Effector CD4-positive, alpha-beta T cell (primary cell): Measurements from ENCODE around the gene TBC1D22B.
"Not testable (repeated sequence)": the region's sequence is repeated elsewhere in the genome, so short reads cannot be mapped to it uniquely, and the experiment has no call there.

ENCODE experiments used
- DNase-seq: peaks from one replicate; pipeline ENCODE4 v3.0.0-alpha.2; 2020

The TBC1D22B gene

DNA sequence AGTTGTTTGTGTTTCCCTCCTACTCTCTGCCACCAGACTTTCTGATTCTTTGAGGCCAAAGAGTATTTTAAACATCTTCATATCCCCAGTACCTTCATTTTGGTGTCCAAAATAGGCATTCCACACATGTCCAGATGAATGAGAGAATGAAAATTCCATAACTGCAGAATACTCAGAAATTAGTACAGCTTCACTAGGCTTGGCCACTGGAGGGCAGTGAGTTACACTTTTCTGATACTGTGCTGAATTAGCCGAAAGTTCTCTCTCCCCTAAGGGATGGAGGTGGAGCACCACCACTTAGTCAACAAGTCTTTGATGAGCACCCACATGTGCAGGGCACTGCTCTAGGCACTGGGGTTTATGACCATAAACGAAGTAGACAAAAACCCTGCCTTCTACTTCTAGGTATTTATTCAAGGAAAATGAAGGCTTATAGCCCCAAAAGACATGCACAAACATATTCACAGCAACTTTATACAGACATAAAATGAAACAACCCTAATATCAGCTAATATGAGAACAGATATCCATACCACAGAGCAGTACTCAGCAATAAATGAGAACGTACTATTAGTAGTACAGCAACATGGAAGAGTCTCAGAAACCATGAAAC is 46.4 kb downstream of the TBC1D22B start:
- no peak for DNase-seq

DNA sequence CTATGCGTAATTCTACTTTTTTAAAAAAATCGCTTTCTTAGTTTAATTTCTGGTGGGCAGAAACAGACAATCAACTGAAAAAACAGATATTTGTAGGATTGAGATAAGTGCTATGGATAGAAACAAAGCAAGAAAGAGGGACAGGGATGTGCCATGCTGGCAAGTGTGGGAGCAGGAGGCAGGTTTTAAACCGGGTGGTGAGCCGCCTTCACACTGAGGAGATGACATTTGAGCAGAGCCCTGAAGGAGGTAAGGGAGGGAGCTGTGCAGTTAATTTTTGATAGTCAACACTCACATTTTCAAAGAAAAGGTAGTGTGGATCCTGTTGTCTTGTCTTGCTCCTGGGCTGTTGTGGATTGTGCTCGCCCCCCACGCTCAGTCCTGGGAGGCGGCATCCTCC is 47.2 kb downstream of the TBC1D22B start:
- DNase-seq, result no peak

DNA sequence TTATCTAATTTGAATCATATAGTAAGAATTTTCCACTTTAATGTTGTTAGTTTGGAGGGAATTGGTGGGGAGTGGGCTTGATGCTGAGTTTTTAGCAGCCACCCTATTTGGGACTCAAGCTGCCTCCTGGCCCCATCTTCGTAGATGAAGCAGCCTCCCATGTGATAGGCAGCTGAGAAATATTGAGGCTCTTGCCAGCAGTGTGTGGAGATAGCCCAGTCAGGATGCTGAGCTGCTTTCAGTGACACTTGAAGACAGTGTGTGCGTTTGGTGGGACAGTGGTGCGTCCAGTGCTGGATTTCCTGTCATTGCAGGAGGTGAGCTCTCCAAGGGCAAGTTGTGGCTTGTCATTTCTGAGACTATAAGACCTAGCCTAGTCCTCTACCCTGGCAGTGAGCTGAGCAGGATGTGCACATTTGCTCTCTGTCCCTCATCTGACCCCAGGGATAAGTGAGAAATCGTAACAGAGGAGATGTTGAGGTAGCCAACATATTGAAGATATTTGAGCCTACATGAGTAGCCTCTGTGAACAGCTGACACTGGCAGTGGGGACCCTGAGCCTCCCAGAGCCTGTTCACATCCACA is 48.4 kb downstream of the TBC1D22B start:
- no peak for DNase-seq

DNA sequence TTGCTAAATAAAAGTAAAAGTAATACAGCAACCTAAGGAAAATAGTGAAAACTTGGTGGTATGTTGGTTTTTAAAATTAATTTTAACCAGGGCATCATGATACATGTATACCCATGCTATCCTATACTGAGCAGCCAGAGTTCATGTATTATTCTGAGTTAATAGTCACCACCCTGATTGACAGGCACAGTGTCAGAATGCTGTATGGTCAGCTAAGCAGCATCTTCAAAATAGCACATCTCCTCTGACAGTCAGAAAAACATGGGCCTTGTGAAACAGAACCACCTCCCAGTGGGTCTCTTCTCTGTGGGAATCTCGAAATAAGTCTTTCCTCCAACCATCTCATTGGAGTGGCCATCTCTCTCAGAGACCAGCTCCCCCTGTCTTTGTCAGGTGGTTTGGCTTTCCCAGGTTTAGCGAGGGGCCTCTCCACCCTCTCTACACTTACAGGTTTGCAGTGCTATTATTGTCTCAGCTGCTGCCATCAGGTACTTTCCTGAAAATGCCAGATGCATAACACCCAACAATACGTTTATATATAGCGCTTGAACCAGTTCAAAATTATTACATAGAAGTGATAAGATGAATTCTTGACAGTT is 49.2 kb downstream of the TBC1D22B start:
- no peak for DNase-seq

DNA sequence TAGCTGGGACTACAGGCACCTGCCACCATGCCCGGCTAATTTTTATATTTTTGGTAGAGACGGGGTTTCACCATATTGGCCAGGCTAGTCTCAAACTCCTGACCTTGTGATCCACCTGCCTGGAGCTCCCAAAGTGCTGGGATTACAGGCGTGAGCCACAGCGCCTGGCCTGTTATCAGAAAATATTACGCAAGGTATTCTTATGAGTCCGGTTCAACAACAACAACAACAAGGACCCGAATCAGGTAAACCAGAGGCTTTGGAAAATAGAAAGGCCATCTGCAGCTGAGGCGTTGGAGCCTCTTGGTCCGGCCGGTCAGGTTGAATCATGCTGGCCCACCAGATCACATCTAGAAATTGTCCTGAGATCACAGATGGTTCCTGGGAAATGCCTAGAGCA is 49.9 kb downstream of the TBC1D22B start:
- DNase-seq, result not testable (repeated sequence)

DNA sequence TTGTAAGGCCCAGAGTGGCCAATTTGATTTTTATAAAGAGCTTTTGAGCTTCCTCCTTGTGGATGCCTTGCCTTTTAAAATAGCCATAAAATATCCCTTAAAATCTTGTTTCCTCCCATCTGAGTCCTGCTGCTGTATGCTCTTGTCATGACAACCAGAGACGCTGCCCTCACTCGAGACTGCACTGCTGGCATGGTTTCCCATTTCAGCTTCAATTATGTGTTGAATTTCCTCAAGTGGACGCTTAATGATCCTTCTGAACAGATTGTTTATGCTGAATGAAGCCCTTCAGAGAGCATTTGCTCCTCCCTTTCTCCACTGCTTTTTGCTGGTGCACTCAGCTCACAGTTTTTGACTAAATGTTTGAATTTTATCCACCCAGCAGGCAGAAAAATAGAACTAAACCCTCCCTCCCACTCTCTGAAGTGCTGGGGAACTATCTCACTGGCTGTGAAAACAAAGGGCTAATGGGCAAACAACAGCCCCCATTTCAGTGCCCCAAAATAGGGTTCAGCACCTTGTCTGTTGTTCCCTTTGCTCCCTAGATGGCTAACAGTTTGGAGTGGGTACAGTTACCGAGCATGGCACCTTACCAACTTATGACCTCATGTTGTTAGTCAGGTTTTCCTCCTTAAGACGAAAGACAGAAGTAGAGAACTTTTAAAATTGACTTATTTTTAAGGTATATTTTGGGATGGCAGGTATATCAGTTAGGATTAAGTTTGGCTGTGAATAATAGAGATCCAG is 50.7 kb downstream of the TBC1D22B start:
- DNase-seq, result no peak

DNA sequence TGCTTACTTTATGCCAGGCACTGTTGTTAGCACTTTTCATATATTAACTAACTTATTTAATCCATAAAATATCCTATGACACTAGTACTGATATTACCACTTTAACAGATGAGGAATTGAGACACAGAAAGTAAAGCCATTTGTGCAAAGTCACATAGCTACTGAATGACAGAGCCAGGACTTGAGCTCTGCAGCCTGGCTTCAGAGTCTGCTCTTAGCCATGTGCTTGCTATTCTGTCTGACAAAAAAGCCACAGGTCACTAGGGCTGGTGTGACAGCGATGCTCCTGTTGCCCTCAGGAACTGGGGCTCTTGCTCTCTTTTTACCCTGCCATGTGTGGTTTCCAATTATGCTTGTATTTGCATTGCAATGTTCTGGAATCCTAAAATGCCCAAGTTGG is 51.5 kb downstream of the TBC1D22B start:
- DNase-seq, result no peak

DNA sequence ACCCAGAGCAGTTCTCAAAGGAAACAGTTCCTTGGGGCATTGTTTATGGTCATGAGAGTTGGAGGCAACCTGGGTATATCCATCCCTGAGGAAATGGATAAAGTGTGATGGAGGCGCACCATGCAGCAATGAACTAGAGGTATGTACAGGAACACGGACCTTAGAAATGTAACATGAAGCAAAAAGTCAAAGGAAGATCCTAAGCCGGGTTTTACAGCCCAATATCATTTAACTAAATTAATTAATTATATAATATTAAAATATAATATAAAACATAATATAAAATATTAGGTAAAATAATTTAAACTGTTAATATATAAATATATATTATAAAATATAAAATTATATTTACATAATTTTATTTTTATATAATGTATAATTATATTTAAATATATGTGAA is 52.1 kb downstream of the TBC1D22B start:
- DNase-seq, result no peak

DNA sequence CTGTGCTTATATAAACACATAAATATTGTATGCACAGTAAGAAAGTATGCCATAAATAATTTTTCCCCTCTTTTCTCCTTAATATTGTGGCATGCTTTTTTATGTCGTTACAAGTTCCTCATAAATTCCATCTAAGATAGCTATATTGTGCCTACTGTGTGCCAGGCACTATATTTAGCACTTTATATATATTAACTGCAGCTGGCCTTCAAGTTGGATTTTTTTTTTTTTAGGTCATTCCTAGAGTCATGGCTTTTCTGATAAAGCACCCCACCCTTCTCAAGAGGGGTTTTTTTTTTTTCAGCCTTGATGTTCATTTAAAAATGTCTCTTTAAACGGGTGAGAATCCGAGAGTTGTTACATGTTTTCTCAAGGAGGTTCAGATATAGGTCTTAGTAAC is 53.4 kb downstream of the TBC1D22B start:
- DNase-seq, result no peak

DNA sequence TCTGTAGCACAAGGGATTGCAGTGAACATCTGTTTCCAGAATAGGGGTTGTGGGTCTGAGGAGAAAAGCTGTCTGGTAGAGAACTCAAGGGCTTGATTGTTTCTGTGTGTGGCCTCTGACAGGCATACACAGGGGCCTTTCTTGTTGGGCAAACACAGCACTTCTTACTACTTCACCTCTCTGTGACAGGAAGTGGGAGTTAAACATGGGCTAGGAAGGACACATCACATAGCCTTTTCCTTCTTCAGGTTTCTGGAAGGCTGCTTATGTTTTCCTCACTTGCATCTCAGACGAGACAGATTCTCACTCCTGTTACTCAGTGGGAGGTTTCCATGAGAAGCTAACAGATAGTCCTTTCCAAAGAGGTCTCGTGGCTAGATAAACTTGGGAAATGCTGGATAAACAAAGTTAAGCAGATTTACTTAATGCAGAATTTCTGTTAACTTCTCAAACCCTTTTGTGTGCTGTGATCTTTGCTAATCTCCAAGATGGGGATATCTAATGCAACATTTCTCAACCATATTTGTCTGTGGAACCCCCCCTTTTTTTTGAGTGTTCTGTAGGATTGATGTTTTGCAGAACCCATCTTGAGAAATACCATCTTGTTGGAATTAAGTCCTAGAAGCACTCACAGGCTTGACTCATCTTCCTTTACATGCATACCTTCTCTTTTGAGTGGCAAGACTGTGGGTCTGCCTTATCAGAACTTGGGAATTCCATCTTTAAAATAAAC is 54.3 kb downstream of the TBC1D22B start:
- no peak for DNase-seq

DNA sequence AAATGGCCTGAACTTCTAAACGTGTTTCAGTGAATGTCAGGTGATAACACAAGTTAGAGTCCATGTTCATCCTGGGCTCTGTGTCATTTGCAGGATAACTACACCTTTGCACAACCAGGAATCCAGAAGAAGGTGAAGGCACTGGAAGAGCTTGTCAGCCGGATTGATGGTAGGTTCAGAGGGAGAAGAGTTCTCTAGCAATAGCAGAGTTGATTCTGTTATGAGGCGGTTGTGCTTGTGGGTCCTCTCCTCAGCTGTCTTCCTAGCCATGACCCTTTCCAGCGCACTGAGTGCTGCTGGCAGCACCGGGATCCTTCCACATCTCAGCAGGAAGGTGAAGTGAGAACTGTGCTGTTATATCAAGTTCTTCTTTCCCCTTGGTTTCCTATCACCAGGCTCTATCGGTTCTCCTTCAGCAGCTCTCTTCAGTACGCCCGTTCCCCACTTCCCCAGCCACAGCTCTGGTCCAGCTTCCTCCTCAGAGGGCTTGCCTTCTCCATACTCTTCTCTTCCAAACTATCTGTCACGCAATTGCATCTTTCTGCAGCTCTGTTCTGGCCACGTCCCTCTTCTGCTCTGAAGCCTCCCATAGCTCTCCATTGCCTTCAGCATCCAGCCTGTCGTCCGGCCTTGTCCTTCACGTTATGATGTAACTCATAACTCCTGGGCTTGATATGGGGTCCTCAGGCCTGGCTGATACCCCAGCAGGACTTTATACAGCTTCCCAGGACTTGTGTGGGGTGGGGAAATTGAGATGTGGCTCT is 56.3 kb downstream of the TBC1D22B start:
- no peak for DNase-seq

DNA sequence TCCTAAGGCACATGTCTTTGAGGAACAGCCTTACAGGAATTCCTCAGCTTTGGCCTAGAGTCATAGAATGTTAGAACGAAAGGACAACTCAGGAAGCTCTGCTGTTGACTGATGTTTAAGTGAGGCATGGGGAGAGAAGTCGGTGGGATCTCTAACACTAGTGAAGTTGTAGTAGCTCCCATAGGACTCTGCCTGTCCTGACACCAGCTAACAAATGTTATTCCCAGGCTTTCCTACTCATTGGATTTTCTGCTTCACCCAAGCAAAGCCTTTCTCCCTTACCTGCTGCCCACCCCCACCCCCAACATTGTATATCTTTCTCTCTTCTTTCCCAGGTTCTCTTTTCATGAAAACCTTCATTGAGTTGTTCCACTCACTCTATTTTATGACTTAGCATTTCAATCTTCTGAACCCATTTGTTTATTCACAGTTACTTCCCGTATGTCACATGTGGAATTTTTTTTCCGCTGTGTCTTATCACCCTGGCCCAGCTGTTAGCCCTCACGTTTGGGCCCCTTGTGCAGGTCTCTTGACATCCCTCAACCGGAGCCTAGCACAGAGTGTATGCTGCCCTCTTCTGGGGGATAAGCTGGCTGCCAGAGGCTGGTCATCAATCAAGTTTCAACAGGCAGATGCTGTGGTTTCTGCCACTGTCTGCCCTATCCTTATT is 57.0 kb downstream of the TBC1D22B start:
- DNase-seq, result no peak

DNA sequence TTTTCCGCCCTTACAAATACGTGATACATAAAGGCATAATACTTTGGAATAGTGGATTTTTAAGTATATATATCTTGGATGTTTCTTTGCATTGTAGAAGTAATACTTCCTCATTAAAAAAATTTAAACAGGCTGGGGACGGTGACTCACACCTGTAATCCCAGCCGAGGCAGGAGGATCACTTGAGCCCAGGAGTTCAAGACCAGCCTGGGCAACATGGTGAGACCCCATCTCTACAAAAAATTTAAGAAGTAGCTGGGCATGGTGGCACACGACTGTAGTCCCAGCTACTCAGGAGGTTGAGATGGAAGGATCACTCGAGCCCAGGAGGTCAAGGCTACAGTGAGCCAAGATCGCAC is 57.6 kb downstream of the TBC1D22B start:
- no peak for DNase-seq

DNA sequence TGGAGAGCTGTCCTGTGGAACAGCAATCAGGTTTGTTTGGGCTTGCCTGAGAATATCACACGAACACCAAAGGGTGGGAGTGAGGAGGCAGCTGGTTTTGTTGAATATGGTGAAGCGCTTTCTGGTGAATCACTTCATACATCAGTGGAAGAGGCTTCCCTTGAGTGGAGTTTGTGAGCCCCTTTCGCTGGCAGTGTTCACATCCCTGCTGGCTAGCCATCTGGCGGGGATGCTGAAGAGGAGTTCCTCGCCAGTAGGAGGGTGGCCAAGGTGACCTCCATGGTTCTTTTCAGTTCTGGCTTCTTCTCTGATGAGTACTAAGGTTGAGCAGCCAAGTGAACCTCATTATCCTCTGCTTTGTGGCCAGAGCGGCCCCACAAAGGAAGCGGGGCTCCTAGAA is 58.5 kb downstream of the TBC1D22B start:
- no peak for DNase-seq

DNA sequence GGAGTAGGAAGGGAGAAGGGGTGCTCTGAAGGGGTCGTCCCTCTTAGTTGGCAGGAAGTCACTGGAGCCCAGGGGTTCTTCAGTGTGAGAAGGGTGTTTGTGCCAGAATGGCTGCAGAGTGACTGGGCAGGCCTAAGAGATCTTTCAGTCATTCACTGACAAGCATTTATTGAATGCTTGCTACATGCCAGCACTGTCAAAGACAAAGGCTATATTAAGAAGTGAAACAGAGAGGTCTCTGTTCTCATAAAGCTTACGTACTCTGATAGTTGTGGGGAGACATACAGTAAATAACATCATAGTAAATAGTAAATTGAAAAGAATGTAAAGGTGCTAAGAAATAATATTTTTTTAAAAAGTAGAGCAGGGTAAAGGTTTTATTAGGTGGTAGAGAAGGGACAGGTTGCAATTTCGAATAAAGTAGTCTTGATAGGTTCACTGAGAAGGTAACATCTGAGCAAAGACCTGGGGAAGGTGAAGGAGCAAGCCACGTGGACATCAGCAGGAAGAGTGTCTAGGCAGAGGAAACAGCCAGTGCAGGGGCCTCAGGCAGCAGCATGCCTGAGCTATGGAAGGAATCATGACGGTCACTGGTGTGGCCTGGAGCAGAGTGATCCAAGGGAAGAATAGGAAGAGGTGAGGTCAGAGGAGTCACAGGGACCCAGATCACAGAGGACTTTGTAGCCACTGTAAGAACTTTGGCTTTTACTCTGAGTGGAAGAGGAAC is 59.9 kb downstream of the TBC1D22B start:
- DNase-seq, result no peak

DNA sequence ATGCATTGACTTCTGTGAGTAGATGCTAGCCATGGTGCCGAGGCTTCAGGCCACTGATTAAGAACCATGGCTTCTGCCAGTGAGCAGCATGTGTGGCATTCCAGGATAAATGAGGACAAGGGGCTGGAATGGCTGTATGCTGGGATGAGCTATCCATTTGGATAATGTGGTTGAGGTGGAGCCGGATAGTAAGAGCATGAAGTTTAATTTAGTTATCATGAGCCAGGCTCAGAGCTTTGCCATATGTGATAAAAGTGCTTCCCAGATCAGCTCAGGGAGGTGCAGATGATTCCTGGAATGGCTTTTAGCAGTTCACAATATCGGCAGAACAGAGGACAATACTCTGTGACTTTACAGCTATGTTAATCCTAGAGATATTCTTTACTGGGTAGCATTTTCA is 61.6 kb downstream of the TBC1D22B start:
- DNase-seq, result no peak

DNA sequence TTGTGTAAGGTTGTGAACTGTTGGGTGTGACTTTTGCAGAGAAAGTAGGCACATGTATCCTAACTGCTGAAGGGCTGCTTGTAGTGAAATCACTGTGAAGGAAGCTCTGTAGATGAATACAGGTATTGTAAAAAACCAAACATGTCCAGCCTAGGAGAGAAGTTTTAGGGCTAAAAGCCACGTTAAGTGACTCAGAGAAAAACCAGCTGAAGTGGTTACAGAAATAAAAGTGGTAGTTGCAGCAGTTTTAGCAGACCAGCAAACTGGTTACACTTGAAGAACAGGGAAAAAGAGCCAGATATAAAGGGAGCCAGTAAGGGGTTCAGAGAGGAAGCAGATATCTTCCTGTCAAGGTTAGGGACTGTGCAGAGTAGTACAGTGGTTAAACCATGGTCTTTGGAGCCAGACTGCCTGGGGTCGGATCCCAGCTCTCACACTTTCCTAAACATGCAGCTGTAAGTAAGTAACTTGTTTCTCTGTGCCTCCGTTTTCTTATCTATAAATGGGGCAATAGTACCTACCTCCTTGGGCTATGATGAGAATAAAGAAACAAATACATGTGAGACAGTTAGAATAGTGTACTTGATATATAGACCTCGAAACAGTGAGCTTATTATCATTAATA is 62.4 kb downstream of the TBC1D22B start:
- DNase-seq, result no peak

DNA sequence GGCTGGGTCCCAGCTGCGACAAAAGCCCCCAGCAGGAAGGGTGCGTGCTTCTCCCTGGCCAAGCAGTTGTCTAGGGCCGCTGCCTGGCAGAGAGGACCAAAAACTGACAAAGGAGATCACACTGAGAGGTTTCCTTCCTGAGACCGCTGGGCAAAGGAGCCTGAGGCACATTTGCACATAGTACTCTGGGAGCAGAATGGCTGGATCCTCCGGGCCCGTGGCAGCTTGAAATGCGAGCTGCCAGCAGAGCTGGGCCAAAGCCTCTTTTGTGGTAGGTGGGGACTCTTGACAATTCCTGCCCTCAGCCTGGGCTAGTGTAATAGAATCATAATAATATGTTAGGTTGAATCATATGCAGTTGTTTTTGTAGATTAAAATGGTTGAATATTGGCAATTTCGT is 63.1 kb downstream of the TBC1D22B start:
- no peak for DNase-seq

DNA sequence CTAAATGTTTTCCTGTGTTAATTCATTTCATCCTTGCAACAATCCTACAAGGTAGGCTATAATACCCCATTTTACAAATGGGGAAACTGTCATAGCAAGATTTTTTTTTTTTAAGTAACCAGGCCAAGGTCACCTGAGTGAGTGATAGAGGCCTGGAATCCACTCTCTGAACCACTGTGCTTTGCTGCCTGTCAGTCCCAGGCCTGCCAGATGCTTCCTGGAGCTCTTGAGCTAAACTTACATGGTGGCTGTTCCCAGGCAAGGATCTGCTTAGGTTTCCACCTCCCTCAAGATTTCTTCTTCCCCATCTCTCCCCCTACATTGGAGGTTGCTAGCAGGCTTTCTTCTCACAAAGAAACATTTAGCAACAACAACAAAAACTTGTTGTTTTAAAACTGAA is 63.5 kb downstream of the TBC1D22B start:
- no peak for DNase-seq

DNA sequence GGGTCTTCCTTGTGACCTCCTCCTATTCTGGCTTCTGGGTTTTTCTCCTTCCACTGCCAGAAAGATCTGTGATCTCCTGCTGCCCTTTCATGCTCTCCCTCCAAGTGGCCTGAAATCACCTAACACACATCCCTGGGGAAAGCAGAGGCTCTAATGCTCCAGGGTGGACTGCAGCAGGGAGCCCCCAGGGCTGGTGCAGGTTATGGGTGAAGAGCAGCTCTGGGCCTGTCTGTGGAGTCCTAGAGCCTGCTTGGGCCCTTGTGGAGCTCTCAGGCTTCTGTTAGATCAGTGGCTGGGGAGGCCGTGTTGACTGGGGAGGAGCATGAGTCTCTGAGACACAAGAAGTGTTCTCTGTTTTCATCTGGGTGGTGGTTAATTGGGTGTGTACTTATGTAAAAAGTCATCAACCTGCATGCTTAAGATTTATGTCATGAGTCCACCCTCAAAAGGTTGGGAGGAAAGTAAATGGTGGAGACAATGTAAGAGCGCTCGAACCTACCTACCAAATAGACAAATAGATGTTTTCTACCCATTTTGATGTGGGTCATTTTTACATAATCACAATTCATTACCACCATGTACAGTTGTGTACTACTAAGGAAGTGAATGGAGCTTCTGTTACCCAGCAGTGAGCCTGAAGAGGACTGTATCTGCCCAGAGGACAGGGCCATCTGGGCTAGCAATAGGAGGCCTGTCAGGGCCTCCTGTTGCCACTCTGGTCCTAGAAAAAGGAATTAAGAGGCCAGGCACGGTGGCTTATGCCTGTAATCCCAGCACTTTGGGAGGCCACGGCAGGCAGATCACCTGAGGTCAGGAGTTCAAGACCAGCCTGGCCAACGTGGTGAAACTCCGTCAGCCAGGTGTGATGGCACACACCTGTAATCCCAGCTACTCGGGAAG is 64.2 kb downstream of the TBC1D22B start:
- DNase-seq, result no peak
